Ascending aorta (tissue), 2 donors: ENCODE data around the gene RYR3. TPM values are rescaled to one million over a fixed set of nuclear protein-coding genes. Genes with fewer than 3 reads are reported as not detected.

Experiments used
- DNase-seq, 2 donors: peaks; one replicate each; pipeline ENCODE4 v3.0.0-alpha.2; 2019; ENCODE audit warnings: low spot score in 2 of 2
- H3K27ac ChIP-seq, 2 donors: fragments of 200-600 bp; sonication (generic); one replicate each; pipeline ENCODE4 v1.5.1; 2016 to 2017; ENCODE audit warnings: mild to moderate bottlenecking in 1 of 2
- H3K27me3 ChIP-seq: fragments of 200-600 bp; sonication (generic); one replicate; pipeline ENCODE4 v1.5.1; 2017
- H3K36me3 ChIP-seq, 2 donors: fragments of 200-600 bp; sonication (generic); one replicate each; pipeline ENCODE4 v1.5.1; 2016
- H3K4me1 ChIP-seq, 2 donors: fragments of 200-600 bp; sonication (generic); one replicate each; pipeline ENCODE4 v1.5.1; 2016 to 2017; ENCODE audit warnings: mild to moderate bottlenecking in 1 of 2
- H3K4me3 ChIP-seq, 2 donors: fragments of 200-600 bp; sonication (generic); one replicate each; pipeline ENCODE4 v1.5.1; 2016 to 2017; ENCODE audit warnings: mild to moderate bottlenecking in 1 of 2
- H3K9me3 ChIP-seq, 2 donors: fragments of 200-600 bp; sonication (generic); one replicate each; pipeline ENCODE4 v1.5.1; 2016
- intact Hi-C: fragments of 100-400 bp; cut with DNase I; formaldehyde crosslinking; loops from one replicate; pipeline ENCODE4 v1.15.1; 2023
- total RNA-seq: library from RNA; depleted of rRNA; stranded (reverse); fragments of >200 nt; gene quantifications from one replicate; pipeline ENCODE4 v1.1.0, GENCODE V29; 2016
- TF ChIP-seq, protein P1 (sequence below), 3 experiments: fragments of 200-600 bp in 2 of 3; fragments of 450-650 bp in 1 of 3; sonication (generic) in 2 of 3; IDR thresholded peaks; one replicate each; pipeline ENCODE4 v1.5.1; 2016 to 2019; ENCODE audit warnings: antibody characterized with exemption in 3 of 3, mild to moderate bottlenecking in 1 of 3, moderate library complexity in 1 of 3

RYR3 gene
- total RNA-seq, 1 donor from 2014 or later: 3.1 TPM

GRCh38 chr15:33851079-33851478, 540.3 kb downstream of the RYR3 start:
- Histone ChIP-seq H3K27ac (no peak overlapping the region), H3K36me3 (peaks cover 0 to 3% of the 10 kb centered on the region in 2 donors), H3K4me1 (no peaks in the 10 kb centered on the region), H3K27me3 (no peaks in the 10 kb centered on the region), H3K4me3 (no peak overlapping the region), H3K9me3 (no peaks in the 10 kb centered on the region)
- TF ChIP-seq, protein P1, sequence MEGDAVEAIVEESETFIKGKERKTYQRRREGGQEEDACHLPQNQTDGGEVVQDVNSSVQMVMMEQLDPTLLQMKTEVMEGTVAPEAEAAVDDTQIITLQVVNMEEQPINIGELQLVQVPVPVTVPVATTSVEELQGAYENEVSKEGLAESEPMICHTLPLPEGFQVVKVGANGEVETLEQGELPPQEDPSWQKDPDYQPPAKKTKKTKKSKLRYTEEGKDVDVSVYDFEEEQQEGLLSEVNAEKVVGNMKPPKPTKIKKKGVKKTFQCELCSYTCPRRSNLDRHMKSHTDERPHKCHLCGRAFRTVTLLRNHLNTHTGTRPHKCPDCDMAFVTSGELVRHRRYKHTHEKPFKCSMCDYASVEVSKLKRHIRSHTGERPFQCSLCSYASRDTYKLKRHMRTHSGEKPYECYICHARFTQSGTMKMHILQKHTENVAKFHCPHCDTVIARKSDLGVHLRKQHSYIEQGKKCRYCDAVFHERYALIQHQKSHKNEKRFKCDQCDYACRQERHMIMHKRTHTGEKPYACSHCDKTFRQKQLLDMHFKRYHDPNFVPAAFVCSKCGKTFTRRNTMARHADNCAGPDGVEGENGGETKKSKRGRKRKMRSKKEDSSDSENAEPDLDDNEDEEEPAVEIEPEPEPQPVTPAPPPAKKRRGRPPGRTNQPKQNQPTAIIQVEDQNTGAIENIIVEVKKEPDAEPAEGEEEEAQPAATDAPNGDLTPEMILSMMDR (IDR thresholded peaks at IDR 0.05): no peak
- intact Hi-C loops: no loop called here
- DNase-seq: no peak

DNA sequence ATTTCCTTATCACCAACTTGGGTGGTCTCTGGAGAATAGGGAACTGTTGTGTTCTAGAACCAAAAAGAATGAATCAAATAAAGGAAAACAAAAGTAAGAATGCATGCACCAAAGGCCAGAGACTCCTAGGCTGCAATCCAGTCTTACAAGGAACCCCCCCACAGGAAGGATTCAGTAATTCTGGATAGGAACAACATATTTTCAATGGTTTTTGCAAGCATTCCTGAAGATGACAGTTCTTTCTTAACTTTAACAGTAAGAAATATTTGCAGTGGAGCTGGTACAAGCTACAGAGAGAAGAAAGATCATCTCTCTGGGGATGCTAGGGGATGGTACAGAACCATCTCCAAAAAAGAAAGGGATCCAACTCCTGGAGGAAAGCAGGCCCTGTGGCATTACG, 541.3 kb downstream of the RYR3 start:
- Histone ChIP-seq H3K27me3 (no peaks in the 10 kb centered on the region), H3K9me3 (no peaks in the 10 kb centered on the region), H3K36me3 (peaks cover 2 to 3% of the 10 kb centered on the region in 2 donors), H3K4me3 (no peak overlapping the region), H3K4me1 (no peaks in the 10 kb centered on the region), H3K27ac (no peak overlapping the region)
- no peak for DNase-seq
- TF ChIP-seq, protein P1 (IDR thresholded peaks at IDR 0.05): no peak
- intact Hi-C loops: no loop called here

- intact Hi-C loops: no loop called here
- H3K27ac ChIP-seq: no peak overlapping the region
- DNase-seq: no peak
- TF ChIP-seq, protein P1 (IDR thresholded peaks at IDR 0.05): no peak
- H3K9me3 ChIP-seq: no peaks in the 10 kb centered on the region
- H3K27me3 ChIP-seq: no peaks in the 10 kb centered on the region
- no peak overlapping the region for H3K4me3 ChIP-seq
- H3K4me1 ChIP-seq: no peaks in the 10 kb centered on the region
- H3K36me3 ChIP-seq: peaks cover 2 to 3% of the 10 kb centered on the region in 2 donors
These were observed 541.8 kb downstream of the RYR3 start for GRCh38 chr15:33852570-33852969.

DNA sequence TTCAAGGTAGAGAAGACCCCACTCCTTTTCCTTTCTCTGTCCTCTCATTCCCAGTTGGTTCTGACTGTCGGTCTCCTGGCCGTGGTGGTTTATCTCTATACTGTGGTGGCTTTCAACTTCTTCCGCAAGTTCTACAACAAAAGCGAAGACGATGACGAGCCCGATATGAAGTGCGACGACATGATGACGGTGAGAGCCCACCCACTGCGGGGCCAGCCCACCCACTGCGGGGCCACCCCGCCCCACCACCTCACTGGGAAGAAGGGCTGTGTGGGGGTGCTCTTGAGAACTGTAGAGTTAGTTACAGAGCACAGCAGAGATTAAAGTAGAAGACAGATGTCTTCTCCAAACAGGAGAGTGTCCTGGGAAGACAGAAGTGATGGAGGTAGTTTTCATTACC, 547.0 kb downstream of the RYR3 start:
- no peak for DNase-seq
- Histone ChIP-seq H3K27me3 (no peaks in the 10 kb centered on the region), H3K9me3 (no peaks in the 10 kb centered on the region), H3K4me1 (no peaks in the 10 kb centered on the region), H3K4me3 (no peak overlapping the region), H3K27ac (no peak overlapping the region), H3K36me3 (peaks cover 2 to 20% of the 10 kb centered on the region in 2 donors)
- intact Hi-C loops: no loop called here
- TF ChIP-seq, protein P1 (IDR thresholded peaks at IDR 0.05): no peak

DNA sequence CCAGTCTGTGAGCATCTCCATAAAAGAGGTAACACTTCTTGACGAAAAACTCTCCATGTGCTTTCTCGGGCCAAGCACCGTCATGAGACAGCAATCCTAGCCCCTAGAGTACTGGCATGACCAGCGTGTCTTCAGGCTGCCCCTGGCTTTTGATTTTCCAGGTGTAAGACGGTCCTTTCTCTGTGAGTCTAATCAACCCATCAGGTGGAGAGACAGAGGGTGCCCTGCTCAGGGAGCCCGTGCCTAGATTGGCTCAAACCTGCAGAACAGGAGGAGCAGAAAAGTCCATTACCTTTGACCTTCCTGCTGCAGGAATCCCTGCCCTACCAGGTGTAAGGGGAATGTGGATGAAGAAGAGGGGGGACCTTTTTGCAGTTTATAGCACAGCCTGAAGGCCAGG, 548.1 kb downstream of the RYR3 start:
- TF ChIP-seq, protein P1 (IDR thresholded peaks at IDR 0.05): no peak
- H3K27ac ChIP-seq: no peak overlapping the region
- no peaks in the 10 kb centered on the region for H3K9me3 ChIP-seq
- H3K4me1 ChIP-seq: no peaks in the 10 kb centered on the region
- no peaks in the 10 kb centered on the region for H3K27me3 ChIP-seq
- H3K36me3 ChIP-seq: peaks cover 2 to 27% of the 10 kb centered on the region in 2 donors
- no peak for DNase-seq
- intact Hi-C loops: no loop called here
- H3K4me3 ChIP-seq: no peak overlapping the region

- H3K36me3 ChIP-seq: peaks cover 2 to 36% of the 10 kb centered on the region in 2 donors
- no peak for DNase-seq
- no peaks in the 10 kb centered on the region for H3K9me3 ChIP-seq
- H3K27me3 ChIP-seq: no peaks in the 10 kb centered on the region
- TF ChIP-seq, protein P1 (IDR thresholded peaks at IDR 0.05): no peak
- H3K4me1 ChIP-seq: no peaks in the 10 kb centered on the region
- intact Hi-C loops: no loop called here
- no peak overlapping the region for H3K4me3 ChIP-seq
- no peak overlapping the region for H3K27ac ChIP-seq
These were observed 549.3 kb downstream of the RYR3 start for GRCh38 chr15:33859992-33860545.
